Measurements from ENCODE around the gene B3GNT7.

DNA sequence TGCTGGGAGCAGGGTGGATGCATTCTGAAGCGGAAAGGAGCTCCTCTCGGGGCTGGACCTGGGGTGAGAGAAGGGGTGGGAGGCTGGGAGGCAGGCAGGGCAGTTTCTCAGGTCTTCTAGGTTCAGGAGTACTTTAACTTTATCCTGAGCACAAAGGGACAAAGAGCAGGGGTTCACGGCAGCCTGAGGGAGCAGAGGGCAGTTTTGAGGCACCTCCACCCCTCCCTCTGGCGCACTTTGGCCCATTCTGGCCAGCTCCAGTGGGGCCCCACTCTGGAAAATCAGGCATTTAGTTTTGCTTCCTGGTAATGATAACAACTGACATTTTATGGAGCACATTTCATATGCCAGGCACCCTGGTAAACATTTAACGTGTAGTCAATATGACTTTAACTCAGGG, 14.3 kb downstream of the B3GNT7 start:
- TF ChIP-seq, protein P1, sequence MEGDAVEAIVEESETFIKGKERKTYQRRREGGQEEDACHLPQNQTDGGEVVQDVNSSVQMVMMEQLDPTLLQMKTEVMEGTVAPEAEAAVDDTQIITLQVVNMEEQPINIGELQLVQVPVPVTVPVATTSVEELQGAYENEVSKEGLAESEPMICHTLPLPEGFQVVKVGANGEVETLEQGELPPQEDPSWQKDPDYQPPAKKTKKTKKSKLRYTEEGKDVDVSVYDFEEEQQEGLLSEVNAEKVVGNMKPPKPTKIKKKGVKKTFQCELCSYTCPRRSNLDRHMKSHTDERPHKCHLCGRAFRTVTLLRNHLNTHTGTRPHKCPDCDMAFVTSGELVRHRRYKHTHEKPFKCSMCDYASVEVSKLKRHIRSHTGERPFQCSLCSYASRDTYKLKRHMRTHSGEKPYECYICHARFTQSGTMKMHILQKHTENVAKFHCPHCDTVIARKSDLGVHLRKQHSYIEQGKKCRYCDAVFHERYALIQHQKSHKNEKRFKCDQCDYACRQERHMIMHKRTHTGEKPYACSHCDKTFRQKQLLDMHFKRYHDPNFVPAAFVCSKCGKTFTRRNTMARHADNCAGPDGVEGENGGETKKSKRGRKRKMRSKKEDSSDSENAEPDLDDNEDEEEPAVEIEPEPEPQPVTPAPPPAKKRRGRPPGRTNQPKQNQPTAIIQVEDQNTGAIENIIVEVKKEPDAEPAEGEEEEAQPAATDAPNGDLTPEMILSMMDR (IDR thresholded peaks at IDR 0.05; ENCODE audit: low read length): no peak
- TF ChIP-seq EZH2phosphoT487 (IDR thresholded peaks at IDR 0.05; ENCODE audit: low read length): no peak
